HS-5 (cell line): ENCODE measurements around the gene PLXND1.

Source experiments
- DNase-seq: peaks from one replicate; pipeline ENCODE4 v3.0.0-alpha.2; 2012; ENCODE audit warnings: low read depth

Gene PLXND1

DNA sequence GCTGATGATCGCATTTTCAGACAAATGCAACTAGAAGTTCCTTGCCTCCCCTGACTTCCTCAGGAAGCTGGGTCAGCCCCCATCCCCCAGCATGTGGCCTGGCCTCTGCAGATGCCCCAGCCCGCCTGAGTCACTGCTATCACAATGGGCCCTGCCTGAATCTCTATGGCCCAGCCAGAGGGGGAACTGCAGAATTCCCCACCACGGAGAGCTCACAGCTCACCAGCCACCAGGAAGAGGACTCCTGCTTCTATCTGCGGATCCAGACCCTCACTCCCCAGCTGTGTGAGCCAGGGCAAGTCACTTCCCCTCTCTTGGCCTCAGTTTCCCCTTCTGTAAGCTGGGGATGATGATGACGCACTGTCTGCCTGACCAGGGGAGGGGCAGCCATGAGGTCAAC lies 6.9 kb downstream of the PLXND1 start:
- DNase-seq: no peak

DNA sequence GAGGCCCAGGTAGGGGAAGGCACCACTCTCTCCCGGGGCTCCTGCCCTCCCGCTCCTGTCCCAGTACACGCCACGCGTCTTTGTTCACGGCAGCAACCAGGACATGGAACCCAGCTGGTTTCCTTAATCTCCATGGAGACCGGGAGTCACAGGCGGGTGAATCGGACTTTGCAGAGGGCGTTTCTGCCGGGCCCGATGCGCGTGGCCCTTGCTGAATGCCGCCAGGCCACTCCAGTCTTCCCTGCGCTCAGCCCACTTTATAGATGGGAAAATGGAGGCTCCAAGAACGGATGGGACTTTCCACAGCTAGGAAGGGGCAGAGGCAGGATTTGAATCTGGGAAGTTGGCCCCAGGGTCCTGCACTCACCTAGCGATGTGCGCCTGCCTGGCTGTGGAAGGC lies 7.4 kb downstream of the PLXND1 start:
- DNase-seq: no peak

DNA sequence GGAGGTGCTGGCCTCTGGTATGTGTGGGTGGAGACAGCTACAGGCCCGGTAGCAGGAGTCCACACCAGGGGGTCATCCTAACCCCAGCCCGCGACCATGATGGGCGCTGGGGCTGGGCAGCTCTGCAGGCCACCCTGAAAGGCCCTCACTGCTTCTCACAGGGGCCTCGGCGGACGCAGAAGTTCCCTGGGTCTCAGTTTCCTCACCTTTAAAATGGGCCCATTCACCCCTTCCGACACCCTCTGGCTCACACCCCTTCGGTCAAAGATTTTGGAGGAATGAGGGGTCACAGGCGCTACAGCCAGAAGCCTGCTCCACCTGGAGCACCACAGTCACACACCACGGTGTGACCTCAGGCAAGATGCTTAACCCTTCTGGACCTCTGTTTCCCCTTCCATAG lies 8.0 kb downstream of the PLXND1 start:
- DNase-seq: no peak

DNA sequence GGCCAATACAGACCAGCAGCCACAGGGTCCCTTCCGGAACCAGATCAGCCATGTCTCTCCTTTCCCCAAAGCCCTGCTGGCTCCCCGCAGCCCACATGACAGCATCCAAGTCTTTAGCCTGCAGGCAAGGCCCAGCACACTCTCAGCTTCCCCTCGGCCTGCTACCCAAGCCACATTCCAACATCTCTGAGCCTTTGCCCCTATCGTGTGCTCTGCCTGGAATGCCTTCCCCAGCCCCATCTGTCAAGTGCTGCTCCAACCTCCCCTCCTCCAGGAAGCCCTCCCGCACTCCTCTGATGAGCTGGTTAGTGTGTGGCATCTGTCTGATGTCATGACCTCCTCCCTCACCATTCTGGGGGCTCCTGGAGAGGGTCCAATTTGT lies 8.5 kb downstream of the PLXND1 start:
- no peak for DNase-seq

DNA sequence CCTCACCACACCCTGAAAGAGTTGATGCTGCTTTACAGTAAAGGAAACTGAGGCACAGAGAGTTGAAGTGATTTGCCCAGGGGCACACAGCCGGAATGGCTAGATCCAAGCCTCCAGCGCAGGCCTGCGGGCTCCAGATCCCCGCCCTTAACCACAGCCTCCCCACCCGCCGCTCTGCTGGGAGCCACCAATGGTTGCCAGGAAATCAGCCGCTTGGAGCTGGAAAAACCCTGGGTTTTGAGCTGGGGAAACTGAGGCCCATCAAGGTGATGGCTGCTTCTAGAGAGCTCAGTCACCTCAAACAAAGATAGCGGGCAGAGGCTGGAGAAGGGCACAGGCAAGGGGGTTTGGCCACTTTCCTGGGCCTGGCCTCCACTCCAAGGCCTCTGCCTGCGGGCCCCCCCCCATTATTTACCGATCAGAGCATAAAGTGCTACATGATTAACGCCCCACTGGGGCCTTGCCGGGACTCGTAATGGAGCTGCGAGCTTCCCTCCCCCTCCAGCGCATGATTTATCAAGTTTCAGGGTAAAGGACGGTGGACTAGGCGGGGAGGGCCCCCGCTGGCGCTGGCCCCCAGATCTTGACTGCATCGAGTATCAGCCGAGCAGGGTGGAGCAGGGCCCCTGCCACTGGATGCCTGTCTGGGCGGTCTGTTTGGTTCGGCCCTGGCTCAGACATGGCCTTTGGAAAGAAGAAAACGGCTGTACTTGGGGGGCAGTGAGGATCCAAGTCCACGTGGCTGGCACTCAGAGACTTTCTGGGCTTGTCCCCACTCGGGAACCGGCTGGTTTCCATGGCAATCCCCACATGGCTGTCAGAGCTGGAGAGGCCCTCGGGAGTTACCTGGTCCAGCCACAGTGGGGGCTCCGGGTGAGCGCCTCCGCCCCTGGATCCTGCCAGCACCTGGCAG lies 9.1 kb downstream of the PLXND1 start:
- DNase-seq: no peak

DNA sequence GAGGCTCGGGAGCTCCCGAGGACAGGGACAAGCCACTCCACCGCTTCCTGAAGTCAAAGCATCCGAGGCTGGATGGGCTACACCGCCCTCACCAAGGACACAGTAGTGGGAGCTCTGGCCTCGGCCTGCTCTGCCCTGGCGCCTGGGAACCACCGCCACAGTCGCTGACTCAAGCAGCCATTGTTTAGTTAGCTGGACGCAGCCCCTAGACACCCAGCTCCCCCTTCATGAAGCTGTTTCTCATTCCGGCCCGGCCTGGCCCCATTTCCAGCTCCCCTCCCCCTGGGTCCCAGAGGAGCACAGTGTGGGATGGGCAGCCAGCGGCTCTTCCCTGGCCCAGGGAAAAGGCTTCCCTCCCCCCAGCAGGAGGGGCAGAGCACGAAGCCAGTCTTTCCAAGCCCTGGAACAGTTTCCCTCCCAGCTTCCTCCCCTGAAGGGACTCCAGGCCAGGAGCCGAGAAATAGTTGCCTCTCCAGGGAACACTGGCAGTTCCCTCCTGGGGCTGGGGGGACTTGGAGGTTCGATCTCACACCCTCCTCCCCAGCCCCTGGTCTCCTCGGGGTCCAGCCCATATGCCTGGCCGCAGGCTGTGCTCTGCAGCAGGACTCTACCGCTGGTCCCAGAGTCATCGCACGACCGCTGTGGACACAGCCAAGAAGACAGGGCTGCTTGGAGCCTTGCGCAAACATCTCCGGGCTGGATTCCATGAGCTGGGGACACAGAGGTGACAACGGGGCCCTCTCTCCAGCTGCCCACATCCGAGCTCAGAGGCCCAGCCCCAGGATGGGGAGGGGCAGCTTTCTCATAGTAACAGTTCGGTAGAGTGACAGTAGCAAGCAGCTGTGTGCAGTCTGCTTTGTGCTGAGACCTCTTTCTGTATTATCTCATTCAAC lies 10.0 kb downstream of the PLXND1 start:
- DNase-seq: no peak

DNA sequence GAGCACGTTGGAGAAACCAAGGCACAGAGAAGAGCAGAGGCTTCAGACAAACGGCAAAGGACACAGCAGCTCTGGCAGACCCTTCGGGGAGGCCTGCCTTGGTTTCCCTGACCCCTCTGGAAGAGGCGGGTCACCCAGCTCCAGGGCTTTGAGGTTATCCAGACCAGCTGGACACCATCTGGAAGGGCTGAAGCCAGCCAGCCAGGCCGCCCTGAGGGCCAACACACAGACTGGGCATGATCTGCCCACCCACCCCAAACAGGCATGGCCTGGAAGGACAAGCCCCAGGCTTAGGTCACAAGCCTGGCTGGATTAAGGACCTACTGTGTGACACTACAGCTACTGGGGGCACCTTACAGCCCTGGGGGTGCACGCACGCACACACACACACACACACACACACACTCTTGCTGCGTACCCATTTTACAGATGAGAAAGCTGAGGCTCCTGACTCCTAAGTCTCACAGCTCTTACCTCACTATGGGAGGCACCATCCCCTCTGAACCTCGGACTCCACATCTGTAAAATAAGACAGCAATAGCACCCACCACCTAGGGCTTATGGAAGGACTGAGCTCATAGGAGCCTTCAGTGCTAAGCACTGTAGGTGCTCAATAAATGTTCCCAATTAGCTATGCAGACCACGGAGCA lies 10.8 kb downstream of the PLXND1 start:
- DNase-seq: no peak

DNA sequence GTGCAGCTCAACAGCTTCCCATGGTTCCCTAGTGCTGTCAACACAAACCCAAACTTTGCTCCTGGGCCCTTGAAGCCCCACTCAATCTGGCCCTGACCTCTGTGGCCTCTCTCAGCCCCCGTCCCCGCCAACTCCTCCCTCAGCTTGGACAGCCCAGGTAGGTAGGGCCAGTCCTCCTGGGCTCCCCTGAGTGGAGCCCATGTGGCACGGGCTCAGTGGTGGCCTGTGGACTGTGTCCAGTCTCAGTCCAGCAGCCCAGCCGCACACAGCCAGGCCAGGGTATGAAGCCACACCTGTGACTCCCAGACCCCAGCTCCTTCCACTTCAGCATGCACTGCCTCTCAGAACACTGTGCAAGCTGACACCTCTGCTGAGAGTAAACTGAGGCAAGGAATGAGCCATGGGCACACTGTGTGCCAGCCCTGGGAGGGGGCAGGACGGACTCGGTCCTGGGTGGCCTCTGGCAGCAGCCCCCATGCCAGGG lies 11.5 kb downstream of the PLXND1 start:
- no peak for DNase-seq

DNA sequence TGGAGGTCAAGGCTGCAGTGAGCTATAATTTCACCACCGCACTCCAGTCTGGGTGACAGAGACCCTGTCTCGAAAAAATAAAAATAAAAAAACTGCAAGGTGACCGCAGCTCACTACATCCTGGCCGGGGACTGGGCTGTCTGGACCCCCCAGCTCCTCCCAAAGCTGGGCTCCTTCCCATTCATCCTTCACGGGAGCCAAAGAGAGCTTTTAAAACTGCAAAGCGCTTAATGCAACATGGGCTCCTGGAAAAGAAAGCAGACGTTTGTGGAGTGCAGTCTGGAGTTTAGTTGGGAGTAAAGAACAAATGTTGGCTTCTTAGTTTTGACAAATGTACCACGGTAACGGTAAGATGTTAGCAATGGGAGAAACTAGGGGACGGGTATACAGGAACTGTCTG lies 12.1 kb downstream of the PLXND1 start:
- no peak for DNase-seq

DNA sequence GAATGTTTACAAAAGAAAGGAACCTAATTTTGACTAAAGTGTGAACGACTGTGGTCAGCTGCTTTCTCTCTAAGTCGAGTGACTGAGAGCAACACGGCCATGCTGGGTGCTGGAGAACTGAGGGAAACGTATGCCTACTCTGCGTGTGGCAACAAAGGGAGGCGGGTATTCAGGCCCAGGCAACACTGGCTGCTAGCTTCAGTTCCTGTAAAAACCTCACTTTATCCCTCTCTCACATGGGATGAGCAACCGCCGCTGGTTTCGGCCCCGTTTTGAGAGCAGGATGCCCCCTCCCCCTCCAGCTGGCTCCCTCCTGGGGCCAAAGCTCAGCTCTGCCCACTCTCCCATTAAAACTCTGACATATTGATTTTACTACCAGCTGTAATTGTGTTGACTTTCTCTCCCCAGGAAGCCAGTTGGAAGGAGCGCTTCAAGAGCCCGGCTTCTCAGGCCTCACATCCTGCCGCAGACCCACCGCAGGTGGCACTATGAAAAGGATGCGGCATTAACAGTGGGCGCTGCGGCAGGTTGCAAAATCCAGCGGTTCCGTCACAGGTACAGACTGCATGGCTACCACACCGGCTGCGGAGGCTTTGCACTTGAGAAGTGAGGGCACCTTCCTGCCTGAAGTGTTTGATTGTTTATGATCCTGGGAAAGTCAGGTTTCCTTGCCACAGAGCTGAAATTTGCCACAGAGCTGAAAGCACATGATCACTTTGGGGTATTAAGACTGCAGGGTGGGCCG lies 12.7 kb downstream of the PLXND1 start:
- no peak for DNase-seq

DNA sequence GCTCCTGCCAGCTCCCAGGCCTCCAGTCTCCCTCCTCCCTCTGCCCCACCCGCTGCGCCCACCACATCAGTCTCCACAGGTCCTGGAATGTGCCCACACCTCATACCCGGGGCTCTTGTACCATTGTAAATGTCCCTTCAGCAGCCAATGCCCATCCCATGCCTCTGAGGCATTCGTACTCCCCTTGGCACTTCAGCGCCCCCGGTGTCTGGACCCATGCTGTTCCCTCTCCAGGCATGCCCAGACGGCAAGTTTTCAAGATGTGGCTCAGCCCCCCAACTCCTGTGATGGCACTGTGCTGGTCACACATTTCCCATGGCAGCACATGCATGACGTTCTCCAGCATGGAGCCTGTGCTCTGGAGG lies 13.3 kb downstream of the PLXND1 start:
- no peak for DNase-seq

DNA sequence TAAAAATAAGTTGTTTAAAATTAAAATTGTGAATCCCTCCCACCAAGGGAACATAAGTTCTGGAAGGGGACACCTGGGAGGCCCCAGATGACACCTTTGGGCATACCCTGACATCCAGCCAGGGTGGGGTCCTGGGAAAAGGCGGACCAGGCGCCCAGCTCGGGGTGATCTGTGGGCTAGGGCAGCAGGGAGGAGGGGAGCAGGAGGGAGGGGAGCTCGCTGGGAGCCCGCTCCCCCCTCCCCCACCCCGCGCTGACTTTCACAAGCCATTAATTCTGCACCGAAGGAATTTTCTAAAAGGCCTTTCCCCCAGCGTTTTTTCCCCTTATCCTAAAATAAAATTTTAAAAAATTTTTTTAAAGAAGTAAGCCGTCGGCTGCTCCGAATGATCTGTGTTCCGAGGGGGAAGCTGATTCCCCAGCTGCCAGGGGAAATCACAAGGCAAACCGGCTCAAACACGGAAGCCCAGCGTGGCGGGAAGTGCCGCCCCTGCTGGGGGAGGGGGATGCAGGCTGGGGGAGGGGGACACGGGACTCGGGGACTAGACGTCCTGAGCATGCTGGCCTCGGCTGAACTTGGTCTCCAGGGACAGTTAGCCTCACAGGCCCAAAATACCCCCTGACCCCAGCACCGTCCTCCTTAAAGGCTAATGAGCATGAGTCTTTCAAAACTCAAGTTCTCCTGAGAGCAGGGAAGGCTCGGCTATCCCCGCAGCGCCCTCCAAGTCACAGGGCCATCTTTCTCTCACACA lies 13.9 kb downstream of the PLXND1 start:
- no peak for DNase-seq

DNA sequence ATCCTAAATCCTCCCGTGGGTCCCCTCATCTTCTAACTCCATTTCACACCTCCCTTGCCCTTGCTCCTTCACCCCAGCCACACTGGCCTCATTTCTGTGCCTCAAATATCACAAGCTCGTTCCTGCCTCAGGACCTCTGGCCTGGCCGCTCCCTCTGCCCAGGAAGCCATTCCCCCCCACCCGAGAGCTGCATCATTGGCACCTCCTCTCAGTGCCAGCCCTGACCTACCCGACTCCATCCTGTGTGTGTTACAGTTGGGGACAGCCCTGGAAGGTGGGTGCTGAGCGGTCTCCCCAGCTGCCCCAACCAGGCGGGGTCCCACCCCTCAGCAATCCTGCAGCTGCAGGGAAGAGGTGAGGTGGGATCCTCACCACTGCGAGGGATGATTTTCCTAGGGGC lies 14.5 kb downstream of the PLXND1 start:
- DNase-seq: no peak

DNA sequence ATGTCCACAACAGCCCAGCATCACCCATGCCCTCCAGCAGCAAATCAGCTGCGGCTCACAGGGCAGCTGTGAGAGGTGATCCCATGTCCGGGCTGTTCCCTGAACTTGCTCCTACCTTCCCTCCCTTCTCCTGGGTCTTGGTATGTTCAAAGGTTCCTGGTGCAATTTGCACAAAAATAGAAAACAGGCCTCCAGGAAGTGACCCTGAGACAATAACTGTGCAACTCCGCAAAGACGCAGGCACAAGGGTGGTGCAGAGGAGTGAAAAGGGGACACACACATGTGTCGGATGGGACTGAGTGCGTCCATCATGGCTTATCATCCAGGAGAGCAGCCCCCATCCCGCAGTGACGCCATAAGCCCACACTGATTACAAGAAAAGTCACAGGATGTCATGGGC lies 16.3 kb downstream of the PLXND1 start:
- DNase-seq: no peak

DNA sequence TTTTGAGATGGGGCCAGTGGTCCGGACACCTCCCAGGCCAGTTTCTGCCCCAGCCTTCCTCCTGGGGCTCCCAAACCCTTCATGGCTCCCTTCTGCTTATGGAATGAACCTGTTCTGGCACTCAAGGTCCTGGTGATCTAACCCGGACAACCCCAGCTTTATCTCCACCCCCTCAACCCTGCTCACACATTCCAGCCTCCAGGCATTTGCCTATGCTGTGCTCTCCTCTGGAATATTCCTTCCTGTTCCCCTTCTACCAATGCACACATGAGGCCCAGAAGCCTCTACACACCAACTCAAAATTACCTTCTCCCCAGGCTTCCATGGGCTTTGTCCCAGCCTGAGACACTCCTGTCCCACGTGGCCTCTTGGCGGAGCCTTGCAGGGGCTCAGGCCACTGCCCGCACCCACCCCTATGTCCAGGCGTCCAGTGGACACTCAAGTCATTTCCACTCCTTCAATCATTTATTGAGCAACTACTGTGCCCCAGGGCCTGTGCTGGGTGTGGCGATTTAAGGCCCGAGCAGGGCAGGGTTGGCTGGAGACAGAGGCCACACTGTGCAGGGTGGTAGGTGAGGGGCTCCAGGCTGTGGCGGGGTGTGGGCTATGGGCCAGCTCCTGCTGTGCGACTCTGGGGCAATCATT lies 18.8 kb downstream of the PLXND1 start:
- DNase-seq: no peak

DNA sequence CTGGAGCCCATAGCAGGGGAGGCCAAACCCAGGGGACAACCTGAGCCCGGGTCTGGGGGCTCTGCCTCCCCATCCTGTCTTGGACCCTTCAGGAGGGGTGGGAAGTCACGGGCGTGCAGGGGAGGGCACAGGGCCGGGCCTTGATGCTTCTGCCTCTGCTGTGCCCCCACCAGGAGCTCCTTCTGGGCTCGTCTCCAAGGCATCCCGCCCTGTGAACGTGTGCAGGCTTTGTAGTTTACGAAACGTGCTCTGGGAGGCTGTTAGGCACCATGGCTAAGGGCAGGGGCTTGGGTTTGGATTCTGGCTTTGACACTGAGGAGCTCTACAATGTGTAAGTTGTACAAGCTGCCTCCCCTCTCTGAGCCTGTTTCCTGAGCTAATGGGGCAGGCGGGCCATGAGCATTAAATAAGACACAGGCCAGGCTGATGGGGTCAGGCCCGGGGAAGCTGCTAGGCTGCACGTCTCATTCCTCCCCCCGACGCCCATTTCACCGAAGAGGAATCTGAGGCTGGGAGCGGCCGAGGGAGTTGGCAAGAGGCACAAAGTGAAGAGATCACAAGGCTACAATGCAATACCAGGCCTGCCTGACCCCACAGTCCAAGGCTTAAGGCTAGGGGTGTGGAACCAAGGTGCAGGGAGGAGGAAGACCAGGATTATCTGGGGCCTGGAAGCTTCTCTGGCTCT lies 19.6 kb downstream of the PLXND1 start:
- no peak for DNase-seq

DNA sequence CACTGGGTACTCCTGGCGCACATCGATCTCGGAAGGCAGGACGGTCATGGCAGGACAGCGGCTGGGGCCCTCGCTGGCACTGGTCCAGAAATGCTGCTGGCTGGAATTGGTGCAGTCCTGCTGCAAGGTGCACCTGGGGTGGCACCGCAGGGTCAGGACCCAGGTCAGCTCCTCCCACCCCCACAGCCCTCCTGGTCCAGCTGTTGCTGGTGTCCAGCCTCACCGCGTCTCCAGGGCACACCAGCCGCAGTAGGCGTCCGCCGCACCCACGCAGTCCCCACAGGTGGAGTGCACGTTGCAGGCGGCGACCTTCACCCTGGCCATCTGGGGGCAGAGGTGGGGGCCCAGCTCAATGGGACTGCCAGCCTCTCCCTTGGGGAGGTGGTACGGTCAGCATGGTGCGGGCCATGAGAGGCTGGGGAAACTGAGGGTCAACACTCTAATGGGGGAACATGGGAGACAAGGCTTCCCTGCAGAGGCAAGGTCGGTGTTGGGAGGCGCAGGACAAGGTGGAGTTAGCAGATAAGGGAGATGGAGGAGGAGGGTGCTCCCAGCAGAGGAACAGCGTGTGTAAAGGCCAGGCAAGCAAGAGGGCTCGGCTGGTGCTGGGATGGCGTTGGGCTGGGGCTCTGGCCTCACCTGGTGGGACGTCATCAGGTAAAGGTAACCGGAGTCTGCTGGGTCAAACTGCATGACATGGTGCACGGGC lies 20.4 kb downstream of the PLXND1 start:
- DNase-seq: no peak

DNA sequence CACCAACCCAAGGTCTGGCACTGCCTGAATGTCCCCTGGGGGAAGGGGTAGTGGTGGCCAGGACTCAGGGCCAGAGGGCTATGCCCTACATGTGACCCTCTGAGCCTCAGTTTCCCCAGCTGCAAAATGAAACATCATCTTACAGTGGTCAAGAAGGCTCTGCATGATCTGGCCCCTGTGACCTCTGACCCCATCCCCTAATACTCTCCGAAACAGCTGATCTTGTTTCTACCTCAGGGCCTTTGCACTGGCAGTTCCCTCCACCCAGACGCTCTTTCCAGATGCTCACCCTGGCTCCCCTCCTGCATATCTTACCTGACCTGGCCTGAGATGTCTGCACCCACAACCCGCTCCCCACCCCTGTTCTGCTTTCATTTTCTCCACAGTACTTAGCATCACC lies 21.8 kb downstream of the PLXND1 start:
- no peak for DNase-seq

DNA sequence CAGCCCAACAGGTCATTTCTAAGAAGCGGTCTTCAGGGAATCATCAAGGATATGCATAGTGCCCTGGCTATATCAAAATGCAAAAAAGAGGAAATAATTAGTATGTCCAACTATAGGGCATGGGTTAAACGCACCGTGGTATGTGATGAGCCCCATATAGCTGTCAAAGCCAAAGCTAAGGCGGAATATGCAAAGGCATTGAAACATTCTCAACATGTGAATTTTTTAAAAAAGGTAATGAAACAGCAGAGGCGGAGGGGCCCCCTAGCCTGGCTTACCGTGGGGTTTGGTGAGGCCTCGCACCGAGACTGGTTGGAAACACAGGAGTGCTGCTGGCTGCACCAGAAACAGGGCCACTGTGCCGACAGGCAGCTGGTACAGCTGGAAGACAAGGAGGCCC lies 23.2 kb downstream of the PLXND1 start:
- no peak for DNase-seq
